ENCODE measurements around the gene GFPT1. TPM values are rescaled to one million over a fixed set of nuclear protein-coding genes. Genes with fewer than 3 reads are reported as not detected.

The GFPT1 gene
- total and polyA plus RNA-seq, 9 of the 15 experiments (the other 6 are each of a cell fraction or from before 2014, with no cell fraction given), result 6.6 to 38.3 (median 15.9) TPM

- TF ChIP-seq, protein P1, sequence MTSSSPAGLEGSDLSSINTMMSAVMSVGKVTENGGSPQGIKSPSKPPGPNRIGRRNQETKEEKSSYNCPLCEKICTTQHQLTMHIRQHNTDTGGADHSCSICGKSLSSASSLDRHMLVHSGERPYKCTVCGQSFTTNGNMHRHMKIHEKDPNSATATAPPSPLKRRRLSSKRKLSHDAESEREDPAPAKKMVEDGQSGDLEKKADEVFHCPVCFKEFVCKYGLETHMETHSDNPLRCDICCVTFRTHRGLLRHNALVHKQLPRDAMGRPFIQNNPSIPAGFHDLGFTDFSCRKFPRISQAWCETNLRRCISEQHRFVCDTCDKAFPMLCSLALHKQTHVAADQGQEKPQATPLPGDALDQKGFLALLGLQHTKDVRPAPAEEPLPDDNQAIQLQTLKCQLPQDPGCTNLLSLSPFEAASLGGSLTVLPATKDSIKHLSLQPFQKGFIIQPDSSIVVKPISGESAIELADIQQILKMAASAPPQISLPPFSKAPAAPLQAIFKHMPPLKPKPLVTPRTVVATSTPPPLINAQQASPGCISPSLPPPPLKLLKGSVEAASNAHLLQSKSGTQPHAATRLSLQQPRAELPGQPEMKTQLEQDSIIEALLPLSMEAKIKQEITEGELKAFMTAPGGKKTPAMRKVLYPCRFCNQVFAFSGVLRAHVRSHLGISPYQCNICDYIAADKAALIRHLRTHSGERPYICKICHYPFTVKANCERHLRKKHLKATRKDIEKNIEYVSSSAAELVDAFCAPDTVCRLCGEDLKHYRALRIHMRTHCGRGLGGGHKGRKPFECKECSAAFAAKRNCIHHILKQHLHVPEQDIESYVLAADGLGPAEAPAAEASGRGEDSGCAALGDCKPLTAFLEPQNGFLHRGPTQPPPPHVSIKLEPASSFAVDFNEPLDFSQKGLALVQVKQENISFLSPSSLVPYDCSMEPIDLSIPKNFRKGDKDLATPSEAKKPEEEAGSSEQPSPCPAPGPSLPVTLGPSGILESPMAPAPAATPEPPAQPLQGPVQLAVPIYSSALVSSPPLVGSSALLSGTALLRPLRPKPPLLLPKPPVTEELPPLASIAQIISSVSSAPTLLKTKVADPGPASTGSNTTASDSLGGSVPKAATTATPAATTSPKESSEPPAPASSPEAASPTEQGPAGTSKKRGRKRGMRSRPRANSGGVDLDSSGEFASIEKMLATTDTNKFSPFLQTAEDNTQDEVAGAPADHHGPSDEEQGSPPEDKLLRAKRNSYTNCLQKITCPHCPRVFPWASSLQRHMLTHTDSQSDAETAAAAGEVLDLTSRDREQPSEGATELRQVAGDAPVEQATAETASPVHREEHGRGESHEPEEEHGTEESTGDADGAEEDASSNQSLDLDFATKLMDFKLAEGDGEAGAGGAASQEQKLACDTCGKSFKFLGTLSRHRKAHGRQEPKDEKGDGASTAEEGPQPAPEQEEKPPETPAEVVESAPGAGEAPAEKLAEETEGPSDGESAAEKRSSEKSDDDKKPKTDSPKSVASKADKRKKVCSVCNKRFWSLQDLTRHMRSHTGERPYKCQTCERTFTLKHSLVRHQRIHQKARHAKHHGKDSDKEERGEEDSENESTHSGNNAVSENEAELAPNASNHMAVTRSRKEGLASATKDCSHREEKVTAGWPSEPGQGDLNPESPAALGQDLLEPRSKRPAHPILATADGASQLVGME (CRISPR knock-in tag; IDR thresholded peaks at IDR 0.05), result no peak
- TF ChIP-seq EGR1 (conservative IDR thresholded peaks at IDR 0.05) (peak; percentile 76), MTF1 (CRISPR knock-in tag; IDR thresholded peaks at IDR 0.05; ENCODE audit: borderline replicate concordance) (no peak), FOXA3 (CRISPR knock-in tag; conservative IDR thresholded peaks at IDR 0.05 in 1 of 2, IDR thresholded peaks at IDR 0.05 in 1 of 2) (no peak), ATF6 (CRISPR knock-in tag; IDR thresholded peaks at IDR 0.05) (peak; percentile 38), PHB (CRISPR knock-in tag; IDR thresholded peaks at IDR 0.05) (peak; percentile 71; the same call in 1 of the 2 replicates), NFE2L1 (tag; IDR thresholded peaks at IDR 0.05; ENCODE audit: borderline replicate concordance, low read depth) (no peak), TFAM (CRISPR knock-in tag; conservative IDR thresholded peaks at IDR 0.05) (no peak), ZNF589 (CRISPR knock-in tag; IDR thresholded peaks at IDR 0.05; ENCODE audit: low read depth) (no peak), ZNF133 (CRISPR knock-in tag; IDR thresholded peaks at IDR 0.05) (no peak), FOXP1 (CRISPR knock-in tag; IDR thresholded peaks at IDR 0.05) (peak; percentile 53; the same call in 1 of the 2 replicates)
- TF ChIP-seq, protein P2, sequence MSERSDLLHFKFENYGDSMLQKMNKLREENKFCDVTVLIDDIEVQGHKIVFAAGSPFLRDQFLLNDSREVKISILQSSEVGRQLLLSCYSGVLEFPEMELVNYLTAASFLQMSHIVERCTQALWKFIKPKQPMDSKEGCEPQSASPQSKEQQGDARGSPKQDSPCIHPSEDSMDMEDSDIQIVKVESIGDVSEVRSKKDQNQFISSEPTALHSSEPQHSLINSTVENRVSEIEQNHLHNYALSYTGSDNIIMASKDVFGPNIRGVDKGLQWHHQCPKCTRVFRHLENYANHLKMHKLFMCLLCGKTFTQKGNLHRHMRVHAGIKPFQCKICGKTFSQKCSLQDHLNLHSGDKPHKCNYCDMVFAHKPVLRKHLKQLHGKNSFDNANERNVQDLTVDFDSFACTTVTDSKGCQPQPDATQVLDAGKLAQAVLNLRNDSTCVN (CRISPR knock-in tag; IDR thresholded peaks at IDR 0.05), result no peak
Measured at GRCh38 chr2:69386789-69387734, at the start of gene GFPT1 (continued).
